Left kidney (tissue), 2 donors: ENCODE data around the gene COL18A1. TPM values are rescaled to one million over a fixed set of nuclear protein-coding genes. Genes with fewer than 3 reads are reported as not detected.
"Not testable (repeated sequence)": the region's sequence is repeated elsewhere in the genome, so short reads cannot be mapped to it uniquely, and the experiment has no call there.

Experiments used
- DNase-seq: peaks from one replicate; pipeline ENCODE4 v3.0.0-alpha.2; 2013
- polyA plus RNA-seq: library from polyadenylated mRNA; unstranded; fragments of 120-200 nt; gene quantifications from one replicate; pipeline ENCODE4 v1.2.1, GENCODE V29; 2013; ENCODE audit not compliant: insufficient read length

Gene COL18A1
- polyA plus RNA-seq, 1 donor = 104 TPM

DNA sequence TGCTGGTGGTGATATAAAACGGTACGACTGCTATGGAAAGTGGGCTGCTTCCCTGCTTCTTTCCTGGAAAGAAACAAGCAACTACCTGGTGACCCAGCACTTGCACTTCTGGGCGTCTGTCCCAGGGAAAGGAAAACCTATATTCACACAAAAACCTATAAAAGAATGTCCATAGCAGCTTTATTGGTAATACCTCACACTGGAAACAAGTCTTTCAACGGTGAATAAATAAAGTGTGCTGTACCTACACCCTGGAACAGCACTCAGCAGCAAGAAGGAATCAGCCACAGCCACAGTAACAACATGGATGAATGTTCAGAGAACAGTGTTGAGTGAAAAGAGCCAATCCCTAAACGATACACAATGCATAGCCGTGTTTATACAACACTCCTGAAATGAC lies 117.4 kb downstream of the COL18A1 start:
- no peak for DNase-seq

DNA sequence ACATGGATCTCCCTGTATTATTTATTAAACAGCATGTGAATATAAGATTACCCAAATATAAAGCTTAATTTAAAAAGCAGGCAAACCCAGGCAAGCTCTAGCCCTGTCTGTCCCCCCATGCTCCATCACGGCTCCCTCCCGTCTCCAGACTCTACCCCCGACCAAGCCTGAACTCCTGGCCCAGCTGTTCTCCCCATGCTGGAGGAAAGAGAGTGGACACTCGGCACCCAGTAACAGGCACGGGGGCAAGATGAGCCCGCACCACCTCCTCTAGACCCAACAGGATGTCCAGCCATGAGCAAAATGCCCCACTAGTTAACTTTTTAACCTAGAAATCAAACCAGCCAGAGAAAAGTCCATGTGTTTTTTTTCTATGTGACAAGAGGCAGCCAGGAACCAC lies 118.0 kb downstream of the COL18A1 start:
- no peak for DNase-seq

DNA sequence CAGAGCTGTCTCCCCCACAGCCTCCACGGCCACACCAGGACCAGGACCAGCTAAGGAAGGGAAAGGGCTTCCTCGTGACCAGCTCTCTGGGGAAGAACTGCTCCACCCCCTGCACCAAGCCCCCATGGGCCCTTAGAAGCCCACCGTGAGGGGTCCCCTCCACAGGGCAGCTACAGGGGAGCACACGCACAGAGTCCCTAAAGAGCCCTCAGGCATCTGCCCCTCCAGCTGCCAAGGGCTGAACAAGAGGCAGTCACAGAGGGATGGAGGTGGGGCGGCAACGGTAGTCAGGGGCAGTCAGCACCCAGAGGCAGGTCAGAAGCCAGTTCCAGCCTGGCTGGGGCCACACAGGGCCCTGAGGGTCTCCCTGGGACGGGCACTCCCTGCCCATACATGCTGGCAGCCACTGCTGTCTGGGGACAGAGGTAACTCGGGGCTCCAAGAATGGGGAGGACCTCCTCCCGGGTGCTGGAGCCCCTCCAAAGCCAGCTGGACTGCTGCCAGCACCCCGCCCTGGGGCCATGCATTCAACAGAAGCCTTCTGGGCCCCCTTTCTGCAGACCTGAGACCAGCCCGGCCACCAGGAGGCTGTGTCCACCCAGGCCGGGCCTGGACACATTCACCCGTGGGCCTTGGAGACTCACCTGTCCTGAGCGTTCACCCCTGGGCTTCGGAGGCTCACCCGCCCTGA lies 118.6 kb downstream of the COL18A1 start:
- no peak for DNase-seq

DNA sequence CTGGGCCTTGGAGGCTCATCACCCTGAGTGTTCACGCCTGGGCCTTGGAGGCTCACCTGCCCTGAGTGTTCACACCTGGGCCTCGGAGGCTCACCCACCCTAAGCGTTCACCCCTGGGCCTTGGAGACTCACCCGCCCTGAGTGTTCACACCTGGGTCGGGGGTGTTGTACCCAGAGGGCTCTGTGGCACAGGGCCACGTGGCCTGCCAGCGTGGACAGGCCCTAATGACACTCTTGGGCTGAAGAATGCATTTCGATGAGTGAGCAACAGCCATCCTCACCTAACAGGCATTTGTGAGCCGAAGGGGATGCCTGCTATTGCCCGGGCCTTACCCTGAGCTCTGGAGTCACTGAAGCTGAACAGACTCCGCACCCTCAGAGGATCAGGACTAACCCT lies 119.8 kb downstream of the COL18A1 start:
- no peak for DNase-seq

DNA sequence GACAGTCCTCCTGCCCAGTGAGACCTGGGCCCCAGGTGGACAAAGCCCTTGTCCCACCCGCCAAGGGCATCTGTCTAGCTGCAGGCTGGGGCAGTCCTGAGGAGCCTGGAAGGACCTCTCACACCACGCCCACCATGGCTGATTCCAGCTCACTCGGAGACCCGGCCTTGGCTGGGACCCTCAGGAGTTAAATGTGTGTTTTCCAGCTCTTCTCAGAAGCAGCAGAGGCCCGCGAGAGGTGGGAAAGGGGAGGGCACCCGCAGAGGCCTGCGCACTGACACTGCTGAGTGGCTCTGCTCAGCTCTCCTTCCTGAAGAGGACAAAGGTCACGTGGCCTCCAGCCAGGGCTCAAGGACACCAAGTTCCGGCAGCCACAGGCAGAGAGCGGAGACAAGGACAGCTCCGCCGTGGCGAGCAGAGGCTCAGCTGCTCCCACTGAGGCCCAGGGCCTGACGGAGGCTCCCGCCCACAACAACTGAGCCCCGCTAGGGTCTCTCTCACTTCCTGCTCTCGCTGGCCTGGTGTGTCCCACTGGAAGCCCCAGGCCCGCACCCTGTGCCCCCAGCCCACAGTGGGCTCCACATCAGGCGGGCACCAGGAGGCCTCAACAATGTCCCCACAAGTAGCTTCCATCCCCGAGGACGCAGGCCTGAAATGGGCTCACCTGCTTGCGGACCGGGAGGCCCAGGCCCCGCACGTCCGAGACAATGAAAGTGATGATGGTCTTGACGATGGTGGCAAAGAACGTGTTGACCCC lies 120.4 kb downstream of the COL18A1 start:
- no peak for DNase-seq

DNA sequence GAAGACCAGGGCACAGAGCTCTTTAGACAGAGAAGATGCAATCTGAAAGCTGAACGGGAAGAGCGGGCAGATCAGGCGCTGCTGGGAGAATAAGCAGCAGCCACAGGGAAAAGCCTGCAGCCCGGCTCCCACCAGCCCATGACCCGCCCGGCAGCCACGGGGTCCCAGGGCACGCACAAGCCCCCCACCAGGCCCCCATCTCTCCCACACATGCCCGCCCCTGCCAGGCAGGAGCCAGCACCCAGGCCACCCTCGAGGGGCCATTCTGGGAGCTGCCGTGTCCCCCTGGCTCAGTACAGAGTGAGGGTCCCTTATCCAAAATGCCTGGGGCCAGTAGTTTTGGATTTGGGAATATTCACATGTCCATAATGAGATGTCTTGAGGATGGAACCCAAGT lies 120.9 kb downstream of the COL18A1 start:
- DNase-seq = no peak

DNA sequence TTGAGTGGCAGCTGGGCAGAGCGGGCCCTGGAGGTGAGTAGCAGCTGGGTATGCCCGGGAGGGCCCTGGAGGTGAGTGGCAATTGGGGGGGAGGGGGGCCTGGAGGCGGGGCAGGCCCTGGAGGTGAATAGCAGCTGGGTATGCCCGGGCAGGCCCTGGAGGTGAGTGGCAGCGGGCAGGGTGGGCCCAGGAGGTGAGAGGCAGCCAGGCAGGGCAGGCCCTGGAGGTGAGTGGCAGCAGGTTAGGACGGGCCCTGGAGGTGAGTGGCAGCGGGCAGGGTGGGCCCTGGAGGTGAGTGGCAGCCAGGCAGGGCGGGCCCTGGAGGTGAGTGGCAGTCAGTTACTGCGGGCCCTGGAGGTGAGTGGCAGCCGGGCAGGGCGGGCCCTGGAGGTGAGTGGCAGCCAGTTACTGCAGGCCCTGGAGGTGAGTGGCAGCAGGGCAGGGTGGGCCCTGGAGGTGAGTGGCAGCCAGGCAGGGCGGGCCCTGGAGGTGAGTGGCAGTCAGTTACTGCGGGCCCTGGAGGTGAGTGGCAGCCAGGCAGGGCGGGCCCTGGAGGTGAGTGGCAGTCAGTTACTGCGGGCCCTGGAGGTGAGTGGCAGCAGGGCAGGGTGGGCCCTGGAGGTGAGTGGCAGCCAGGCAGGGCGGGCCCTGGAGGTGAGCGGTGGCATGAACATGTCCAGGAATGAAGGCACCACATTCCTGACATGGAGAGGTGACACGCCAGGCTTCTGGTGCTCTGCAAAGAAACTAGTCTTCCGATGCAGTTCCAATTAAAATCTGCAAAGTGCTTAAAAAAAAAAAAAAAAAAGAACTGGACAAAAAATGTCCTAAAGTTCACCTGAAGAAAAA lies 122.4 kb downstream of the COL18A1 start:
- not testable (repeated sequence) for DNase-seq

DNA sequence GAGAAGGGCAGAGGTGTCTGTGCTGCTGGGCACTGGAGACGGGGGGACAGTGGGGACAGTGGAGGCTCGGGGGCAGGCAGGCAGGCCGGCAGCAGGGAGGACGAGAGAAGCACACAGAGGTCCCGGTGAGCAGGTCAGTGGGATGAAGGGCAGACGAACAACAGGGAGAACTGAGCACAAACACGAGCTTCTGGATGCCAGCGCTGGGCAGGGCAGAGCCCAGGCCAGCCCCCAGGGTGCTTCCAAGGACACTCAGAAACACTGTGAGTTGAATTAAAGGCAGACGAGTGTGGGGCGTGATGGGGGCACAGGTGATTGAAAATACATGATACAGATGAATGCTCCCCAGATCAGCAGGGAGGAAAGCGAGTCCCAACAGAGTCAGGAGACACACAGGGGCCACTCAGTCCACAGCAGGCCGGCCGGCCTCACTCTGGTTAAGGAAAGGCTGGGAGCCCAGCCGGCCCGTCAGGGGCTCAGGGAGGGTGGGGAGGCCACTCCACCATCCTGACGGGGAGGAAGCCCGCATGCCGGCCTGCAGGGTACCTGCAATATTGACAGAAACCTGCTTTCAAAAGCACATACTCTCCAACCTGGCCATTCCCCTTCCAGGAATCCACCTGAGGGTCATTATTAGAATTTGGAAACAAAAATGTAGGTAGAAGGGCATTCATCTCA lies 123.2 kb downstream of the COL18A1 start:
- DNase-seq = no peak

DNA sequence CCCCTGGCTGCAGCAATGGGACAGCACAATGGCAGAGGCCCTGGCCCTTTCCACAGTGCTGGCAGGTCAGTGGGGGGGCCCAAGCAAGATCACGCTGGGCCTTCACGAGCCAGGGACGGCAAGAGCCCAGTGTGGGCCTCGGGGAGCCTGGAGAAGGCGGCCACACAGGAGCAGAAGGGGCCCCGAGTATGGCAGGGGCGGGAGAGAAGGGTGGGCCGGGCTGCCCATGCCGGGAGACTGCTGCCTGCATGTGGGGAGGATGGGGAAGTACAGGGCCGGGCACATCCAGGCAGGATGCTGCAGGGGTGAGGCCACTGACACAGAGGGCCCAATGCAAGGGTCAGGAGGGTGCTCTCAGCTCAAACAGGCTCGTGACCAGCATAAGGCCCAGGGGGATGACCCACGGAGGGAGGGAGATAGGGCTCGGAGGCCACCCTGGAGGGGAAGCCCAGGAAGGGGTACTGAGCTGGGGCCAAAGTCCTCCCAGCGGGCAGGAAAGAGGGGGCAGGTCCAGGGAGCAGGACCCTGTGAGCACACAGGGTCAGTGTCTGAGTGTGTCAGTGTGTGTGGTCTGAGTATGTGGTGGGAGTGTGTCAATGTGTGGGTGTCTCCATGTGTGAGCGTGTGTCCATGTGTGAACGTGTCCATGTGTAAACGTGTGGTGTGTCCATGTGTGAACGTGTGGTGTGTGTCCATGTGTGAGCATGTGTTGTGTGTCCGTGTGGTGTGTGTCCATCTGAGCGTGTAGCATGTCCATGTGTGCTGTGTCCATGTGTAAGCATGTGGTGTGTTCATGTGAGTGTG lies 124.2 kb downstream of the COL18A1 start:
- no peak for DNase-seq

DNA sequence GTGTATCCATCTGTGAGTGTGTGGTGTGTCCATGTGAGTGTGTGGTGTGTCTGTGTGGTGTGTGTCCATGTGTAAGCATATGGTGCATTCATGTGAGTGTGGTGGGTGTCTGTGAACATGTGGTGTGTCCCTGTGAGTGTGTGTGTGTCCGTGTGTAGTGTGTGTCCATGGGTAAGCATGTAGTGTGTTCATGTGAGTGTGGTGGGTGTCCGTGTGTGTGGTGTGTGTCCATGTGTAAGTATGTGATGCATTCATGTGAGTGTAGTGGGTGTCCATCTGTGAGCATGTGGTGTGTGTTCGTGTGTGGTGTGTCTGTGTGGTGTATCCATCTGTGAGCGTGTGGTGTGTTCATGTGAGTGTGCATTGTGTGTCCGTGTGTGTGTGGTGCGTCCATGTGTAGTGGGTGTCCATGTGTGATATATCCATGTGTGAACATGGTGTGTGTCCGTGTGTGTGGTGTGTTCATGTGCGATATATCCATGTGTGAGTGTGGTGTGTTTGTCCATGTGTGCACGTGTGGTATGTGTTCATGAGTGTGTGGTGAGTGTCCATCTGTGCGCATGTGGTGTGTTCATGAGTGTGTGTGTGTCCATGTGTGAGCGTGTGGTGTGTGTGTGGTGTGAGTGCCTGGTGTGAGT lies 124.9 kb downstream of the COL18A1 start:
- no peak for DNase-seq

DNA sequence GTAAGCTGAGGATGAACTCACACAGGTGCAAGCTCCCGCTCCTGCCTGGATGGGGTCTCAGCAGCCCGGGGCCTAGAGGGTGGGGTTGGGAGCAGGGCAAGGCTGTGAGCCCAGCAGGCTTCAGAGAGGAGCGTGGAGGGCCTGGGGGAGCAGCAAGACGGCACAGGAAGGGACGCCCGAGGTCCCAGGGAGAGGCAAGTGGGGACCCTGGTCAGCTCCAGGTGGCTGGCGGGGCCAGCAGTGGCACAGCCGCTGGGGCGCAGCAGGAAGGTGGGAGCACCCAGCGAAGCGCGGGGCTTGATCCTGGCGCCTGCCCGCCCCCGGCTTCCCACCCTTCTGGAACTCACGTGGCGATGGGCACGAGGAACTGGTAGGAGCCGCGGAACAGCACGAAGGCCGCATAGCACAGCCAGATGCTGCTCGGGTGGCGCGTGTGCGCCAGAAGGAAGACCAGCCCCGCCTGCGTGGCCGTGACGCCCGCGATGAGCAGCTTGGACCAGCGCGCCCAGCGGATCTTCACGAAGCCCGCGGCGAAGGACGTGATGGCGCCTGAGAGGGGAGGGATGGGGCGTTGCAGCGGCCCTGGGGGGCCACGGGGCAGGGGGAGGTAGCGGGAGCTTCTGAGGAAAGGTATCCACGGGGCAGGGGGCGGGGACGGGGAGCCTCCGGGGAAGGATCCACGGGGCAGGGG lies 125.6 kb downstream of the COL18A1 start:
- DNase-seq = no peak

DNA sequence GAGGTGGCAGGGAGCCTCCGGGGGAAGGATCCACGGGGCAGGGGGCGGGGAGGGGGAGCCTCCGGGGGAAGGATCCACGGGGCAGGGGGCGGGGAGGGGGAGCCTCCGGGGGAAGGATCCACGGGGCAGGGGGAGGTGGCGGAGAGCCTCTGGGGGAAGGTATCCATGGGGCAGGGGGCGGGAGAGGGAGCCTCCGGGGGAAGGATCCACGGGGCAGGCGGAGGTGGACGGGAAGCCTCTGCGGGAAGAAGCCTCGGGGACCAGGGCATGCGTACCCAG lies 126.1 kb downstream of the COL18A1 start:
- DNase-seq = not testable (repeated sequence)

DNA sequence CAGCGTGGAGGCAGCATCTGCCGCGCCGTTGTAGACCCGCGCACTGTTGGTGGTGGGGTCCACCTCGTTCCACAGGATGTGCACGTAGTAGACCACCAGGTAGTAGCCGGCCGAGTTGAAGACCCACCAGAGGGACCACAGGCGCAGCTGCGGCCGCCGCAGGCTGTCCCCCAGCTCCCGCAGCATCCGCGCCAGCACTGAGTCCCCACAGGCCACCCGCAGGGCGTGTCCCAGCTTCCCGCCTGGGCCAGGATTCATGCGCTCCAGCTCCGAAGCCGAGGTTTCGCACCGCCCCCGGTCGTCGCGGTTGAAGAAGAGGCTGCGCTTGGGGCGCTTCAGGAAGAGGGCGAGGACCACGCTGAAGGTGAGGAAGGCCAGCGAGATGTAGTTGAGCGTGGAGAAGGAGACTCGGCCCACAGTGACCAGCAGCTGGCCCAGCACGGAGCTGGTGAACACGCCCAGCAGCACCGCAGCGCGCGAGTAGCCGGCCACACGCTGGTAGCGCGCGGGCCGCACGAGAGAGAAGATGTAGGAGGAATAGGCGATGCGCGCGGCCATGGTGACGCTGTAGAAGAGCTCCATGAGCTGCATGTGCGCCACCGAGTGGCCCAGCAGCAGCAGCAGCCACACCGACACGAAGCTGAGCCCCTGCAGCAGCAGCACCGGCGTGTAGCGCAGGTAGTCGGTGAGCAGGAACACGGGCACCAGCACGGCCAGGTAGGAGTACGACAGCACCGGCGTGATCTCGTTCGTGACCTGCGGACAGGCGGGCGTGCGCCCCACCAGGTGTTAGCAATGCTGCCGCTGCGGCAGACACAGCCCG lies 126.6 kb downstream of the COL18A1 start:
- no peak for DNase-seq

DNA sequence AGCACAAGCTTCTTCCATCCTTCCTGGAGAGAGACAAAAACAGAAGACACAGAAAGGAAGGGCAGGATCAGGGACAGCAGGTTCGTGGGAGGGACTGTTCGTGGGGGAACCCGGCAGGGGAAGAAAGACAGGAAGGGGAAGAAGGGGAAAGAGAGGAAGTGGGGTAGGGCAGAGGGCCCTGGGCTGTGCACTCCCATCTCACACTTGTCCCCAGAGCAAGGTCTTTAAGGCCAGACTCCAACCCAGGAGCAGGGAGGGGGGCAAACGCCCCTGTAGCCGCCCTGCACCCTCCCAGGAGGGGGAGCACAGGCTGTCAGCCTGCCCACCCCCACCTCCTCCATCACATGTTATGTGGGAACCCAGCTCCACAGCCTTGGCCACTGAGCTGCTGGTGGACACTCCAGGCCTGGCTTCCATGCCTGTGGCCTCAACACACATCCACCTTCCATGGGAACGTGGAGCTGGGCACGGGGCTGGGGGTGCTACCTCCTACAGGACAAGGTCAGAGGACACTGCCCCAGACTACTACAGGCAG lies 127.9 kb downstream of the COL18A1 start:
- no peak for DNase-seq

DNA sequence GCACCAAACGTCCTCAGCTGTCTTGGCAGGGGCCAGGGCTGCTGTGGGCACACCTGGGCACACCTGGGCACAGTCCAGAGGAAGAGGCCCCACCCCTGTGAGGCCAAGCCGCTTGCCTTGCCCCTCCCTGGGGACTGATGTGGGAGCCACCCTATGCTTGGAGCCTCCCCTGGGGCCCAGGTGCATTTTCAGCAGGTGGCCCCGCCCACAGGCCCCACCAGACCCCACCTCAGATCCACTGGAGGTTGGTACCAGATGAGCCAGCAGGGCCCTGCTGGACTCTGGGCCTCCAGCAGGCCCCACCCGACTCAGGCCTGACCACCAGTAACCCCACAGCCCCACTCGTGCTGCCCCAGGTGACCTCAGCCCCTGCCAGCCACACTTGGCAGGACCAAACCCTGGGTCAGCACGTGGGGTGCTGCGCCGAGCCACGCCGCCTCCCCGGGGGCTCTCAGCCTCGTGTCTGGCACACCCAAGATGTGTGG lies 128.4 kb downstream of the COL18A1 start:
- no peak for DNase-seq

DNA sequence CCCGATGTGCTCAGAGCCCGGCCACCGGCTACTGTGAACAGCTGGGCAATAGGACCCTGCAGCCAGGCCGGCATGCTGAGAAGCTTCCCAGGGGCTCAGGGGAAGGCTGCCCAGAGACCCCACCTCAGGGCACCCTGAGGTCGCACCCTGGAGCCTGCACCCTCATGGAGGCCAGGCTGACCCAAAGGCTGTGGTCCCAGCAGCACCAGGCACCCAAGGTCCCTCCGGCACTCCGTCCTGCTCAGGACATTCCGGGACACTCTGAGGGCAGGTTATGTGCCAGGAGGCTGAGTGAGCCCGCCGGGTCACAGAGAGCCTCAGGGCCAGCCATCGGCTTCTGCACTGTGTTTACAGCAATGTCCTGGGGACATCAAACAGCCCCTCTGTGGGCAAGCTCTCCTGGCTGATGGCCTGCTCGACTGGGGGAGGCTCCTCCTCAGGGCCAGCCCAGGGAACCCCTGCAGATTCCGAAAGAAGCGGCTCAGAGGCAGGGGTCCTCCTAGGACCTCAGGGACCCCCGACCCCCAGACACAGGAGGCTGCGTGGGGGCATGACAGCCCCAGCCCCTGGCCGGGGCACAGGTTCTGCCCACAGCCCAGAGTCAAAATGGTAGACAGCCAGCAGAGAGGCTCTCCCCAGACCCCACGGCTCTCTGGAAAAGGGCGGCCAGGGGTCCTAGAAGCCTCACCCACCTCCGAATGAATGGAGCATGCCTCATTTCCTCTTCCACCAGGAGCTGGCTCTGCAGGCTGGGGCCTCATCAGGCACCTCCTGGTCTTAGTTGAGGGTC lies 129.1 kb downstream of the COL18A1 start:
- DNase-seq = no peak

DNA sequence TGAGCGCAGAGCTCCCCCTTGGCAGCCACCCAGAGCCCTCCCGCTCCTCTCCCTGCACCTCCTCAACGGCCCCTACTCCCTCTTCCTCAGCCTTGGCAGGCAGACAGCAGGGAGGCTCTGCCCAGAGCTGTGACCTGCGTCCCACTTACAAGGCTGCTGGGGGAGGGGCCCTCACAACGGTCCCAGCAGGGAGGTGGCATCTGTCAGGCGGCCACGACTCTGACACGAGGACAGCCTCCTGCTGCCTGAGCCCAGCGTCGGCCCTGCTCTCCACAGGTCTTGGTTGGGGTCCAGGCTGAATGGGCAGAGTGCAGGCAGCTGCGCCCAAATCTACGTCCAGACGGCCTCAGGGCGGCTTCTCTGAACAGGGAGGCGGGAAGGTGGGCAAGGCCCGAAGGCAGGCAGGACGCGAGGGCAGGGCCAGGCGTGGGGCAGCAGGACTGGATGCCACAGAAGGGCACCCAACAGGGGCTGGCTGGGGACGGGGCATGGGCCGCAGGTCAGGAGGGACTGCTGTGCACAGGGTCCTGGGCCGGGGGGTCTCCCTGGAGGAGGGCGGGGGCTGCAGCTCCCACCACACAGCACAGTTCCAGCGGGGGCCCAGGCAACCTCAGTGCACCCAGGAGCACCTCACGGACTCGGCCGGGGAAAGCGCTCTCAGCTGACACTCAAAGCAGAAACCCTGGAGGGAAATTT lies 129.8 kb downstream of the COL18A1 start:
- DNase-seq = peak; percentile 61
